Measurements from ENCODE around the gene C2CD5.

GRCh38 chr12:22488478-22488877 is 55.9 kb downstream of the C2CD5 start:
- TF ChIP-seq RAD21 (IDR thresholded peaks at IDR 0.05; ENCODE audit: low read length) (no peak), CTCF (conservative IDR thresholded peaks at IDR 0.05; ENCODE audit: low read depth, low read length) (no peak), POLR2A (IDR thresholded peaks at IDR 0.05; ENCODE audit: low read depth, low read length) (no peak), CHD1 (IDR thresholded peaks at IDR 0.05; ENCODE audit: low read depth, low read length) (no peak), MAFK (IDR thresholded peaks at IDR 0.05; ENCODE audit: low read depth, low read length) (no peak), BHLHE40 (IDR thresholded peaks at IDR 0.05; ENCODE audit: low read depth, low read length) (no peak), MXI1 (IDR thresholded peaks at IDR 0.05; ENCODE audit: borderline replicate concordance, low read depth, low read length) (no peak), SMC3 (IDR thresholded peaks at IDR 0.05; ENCODE audit: low read depth, low read length) (no peak), RFX5 (IDR thresholded peaks at IDR 0.05; ENCODE audit: low read depth, low read length) (no peak), CEBPB (IDR thresholded peaks at IDR 0.05; ENCODE audit: low read depth, low read length) (no peak)
- TF ChIP-seq, protein P1, sequence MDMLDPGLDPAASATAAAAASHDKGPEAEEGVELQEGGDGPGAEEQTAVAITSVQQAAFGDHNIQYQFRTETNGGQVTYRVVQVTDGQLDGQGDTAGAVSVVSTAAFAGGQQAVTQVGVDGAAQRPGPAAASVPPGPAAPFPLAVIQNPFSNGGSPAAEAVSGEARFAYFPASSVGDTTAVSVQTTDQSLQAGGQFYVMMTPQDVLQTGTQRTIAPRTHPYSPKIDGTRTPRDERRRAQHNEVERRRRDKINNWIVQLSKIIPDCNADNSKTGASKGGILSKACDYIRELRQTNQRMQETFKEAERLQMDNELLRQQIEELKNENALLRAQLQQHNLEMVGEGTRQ (IDR thresholded peaks at IDR 0.05; ENCODE audit: low read depth, low read length), result no peak

Data from IMR-90 (cell line).